Measurements from ENCODE around the gene LRRC45.

The LRRC45 gene

DNA sequence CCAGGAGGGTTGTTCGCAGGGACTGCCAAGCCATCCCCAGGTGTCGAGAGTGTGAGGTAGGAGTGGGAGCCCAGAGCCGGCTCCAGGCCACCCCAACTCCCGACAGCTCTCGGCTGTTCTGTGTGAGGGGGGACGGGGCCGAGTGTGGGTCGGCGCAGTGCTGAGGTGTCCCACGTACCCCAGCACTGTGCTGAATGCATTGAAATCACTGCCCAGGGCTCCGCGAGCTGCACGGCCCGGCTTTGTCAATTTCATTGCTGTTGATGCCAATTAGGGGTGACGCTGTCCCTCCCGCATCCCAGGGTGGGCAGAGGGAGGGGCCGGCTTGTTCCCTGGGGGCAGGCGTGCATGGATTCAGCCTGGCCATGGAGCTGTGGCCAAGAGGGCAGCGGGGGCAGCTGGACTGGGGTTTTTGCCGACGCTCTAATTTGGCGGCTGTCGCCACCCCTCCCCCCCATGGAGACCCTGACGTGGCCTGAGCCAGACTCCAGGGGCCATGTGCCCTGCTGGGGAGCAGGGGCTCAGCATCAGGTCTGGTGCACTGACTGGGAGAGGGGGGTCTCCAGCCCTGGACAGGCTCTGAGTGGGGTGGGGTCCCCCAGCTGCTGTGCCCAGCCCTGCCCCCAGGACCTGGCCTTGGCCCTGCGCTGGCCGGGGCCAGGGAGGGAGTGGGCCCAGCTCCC, 14.7 kb upstream of the LRRC45 start:
- DNase-seq: no peak

DNA sequence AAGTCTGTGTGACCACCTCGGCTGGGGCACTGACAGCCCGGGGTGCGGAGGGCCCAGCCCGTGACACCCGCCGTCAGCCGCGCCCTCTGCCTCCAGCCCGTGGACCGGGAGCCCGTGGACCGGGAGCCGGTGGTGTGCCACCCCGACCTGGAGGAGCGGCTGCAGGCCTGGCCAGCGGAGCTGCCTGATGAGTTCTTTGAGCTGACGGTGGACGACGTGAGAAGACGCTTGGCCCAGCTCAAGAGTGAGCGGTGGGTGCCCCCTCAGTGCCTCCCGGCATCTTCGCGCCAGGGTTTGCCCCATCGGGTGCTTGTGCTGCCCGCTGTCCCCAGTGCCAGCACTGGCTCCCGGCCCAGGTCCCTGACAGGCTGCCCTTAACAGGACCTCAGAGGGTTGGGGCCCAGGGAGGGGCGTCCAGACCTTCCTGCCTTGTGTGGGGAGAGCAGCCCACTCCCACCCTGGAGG, 14.1 kb upstream of the LRRC45 start:
- no peak for DNase-seq

DNA sequence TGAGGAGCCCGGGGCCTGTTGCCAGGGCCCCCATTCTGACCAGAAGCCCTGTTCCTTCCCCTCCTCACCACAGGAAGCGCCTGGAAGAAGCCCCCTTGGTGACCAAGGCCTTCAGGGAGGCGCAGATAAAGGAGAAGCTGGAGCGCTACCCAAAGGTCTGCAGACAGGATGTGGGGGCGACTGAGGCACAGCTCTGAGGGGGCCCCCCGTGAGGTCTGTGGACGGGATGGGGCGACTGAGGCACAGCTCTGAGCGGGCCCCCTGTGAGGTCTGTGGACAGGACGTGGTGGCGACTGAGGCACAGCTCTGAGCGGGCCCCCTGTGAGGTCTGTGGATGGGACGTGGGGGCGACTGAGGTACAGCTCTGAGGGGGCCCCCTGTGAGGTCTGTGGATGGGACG, 13.7 kb upstream of the LRRC45 start:
- DNase-seq: no peak

DNA sequence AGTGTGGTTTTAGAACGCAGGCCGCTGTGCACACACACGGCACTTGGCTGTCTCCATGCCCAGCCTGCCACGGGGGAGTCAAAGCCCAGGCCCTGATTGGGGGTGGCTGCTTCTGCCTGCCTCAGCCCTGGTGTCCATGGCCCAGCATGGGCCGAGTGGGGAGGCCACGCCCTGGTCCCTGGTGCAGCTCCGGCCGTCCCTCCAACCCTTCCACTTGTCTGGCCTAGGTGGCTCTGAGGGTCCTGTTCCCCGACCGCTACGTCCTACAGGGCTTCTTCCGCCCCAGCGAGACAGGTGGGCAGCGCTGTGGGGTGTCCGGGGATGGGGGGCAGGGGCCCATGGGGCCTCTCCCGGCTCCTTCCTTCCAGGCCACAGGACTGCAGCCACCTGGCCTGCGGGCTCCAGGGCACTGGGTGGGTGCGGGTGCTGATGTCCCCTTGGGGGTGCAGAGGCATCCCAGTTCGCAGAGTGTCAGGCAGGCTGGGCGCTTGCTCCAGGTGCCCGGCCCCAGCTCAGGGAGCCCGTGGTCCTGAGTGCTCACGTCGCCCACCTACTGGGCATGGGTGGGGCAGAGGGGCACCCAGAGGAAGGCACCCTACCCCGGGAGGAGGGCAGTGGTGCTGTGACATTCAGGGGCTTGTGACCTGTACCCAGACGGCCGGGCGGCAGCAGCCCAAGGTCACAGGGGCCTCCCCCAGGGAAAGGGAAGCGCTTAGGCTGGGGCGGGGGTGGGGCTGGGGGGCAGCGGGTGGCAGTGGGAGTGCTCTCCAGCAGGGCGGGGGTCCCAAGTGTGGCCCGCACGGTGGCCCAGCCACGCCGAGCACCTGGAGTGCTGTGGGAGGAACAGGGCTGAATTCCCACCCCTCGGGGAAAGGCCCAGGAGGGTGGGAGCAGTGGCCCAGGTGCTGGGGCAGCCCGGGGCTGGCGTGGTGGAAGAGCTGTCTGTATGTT, 12.3 kb upstream of the LRRC45 start:
- no peak for DNase-seq

DNA sequence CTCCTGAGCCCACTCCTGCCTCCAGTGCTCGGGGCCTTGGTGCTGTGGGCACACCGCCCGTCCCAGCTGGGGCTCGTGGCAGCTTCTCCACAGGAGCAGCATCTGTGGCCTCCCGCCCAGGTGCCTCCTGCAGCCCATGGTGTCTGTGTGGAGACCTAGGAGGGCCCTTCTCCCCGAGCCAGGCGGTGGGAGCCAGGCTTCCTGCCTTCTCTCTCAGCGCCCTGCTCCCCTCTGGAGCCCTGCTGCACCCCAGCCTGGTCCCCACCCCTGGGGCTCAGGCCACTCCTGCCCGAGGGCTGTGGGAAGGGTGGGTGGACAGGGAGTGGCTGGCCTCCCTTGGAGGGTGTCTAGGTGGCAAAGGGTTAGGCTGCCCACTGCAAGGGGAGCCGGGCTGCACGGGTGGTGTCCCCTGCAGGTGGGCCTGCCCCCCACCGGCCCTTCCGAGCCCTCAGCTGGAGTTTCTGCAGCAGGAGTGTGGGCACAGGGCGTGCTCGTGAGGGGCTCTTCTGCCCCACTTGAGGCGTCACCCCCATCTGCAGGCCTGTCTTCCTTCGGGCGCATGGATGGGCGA, 11.4 kb upstream of the LRRC45 start:
- DNase-seq: no peak

DNA sequence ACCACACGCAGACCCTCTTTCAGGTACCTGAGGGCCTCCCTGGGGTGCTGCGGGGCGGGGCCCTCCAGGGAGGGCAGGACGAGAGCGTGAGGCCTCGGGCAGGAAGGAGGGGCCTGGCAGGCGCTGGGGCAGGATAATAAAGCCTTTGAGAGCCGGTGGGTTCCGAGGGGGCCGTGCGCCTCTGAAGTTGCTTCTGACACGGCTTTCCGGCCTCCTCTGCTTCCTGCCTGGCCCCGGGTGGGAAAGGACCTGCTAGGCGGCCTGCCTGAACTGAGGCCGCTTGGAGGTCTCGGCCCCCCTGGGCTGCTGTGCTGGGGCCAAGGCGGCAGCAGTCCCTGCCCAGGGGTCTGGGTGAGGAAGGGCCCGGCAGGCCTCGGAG, 10.9 kb upstream of the LRRC45 start:
- no peak for DNase-seq

DNA sequence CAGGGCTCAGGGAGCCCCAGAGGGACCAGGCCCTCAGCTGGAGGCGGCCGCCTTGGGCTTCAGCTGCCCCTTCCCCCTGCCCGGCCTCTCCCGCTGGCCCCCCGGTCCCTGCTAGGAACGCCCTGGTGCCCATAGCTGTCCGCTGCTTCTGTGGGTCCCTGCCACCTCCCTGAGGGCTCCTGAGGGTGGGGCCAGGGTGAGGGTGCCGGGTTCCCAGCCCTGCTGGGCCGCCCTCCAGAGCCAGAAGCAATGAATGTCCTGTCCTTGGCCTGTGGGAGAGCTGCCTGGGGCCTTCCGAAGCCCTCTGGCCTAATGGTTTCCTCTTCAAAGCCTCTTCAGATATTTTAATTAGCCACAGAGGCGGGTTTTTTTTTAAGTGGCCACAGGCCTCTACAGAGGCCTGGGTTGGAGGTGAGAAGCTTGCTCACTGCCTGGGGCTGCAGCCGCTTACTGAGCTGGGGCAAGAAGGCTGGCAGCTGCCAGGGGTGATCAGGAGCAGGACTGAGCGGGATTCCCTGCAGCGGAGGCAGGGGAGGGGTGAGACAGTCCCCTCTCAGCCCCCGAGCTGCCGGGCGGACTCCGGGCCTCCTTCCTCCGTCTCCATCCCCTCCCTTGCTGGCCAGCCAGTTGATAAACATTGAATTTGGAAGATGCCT, 10.3 kb upstream of the LRRC45 start:
- no peak for DNase-seq

DNA sequence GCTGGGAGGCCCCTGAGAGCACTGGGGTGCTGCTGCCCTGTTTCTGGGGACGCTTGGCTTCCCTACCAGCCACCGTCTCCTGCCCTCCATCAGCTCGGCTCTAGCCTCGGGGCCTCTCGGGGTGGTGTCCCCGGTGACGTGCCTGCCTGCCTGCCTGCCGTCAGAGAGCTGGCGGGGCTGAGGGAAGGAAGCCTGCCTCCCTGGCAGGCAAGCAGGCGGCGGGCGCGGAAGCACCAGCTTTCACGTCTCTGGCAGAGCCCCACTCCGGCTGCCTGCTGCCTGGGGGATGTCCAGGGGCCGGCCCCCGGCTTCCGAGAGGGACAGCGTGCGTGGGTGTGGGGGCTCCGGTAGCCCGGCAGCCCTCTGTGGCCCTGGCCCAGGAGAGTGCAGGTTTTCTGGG, 9.8 kb upstream of the LRRC45 start:
- no peak for DNase-seq

DNA sequence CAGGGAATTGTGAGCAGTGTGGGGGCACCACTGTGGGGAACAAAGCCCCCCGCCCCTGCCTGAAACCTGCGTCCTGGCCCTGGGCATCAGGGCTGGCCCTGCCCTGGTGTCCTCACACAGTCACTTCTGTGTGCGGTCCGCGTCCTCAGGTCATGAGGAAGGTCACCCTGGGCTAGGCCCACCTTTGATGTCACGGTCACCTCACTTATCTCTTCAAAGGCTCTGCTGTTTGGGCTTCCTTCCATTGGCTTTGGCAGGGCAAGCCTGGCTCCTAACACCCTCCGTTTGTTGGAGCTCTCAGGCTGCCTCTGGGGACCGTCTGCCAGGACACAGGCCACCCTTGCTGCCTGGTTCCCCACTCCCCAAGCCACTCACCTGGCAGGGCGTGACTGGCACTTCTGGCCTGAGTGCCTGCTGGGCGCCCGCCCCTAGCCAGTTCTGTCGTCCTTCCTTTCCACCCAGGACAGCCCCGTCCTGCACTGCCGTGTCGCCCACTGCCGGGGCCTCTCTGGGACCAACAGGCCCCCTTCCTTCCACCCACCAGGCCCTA, 9.3 kb upstream of the LRRC45 start:
- no peak for DNase-seq

DNA sequence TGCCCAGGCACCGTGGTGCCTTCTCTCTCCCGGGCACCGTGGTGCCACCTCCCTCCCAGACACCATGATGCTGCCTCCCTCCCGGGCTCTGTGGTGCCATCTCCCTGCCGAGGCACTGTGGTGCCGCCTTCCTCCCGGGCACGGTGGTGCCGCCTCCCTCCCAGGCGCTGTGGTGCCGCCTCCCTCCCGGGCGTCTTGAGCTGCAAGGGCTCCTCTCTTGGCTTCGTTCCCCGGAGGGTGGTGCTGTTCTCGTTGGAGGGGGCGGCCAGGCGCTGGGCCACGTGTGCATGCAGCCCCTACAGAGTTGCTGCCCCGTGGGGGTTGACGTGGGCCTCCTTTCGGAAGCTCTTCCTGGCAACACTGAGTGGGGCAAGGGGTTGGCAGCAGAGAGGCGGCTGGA, 8.7 kb upstream of the LRRC45 start:
- DNase-seq: no peak

DNA sequence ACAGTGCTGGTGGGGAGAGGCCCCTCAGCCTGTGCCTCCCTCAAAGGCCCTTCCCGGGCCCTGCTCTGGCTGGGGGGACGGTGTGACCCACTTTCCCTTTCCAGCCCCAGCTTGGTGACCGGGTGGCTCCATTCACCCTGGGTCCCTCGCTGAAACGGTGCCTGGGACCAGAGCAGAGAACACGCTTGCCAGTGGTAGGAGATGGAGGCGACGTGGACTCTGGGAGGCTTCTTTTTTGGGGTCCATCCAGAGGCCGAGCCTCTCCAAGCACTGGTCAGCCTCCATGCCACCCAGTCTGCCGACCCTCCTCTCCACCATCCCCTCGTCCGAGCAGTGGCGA, 8.2 kb upstream of the LRRC45 start:
- no peak for DNase-seq

DNA sequence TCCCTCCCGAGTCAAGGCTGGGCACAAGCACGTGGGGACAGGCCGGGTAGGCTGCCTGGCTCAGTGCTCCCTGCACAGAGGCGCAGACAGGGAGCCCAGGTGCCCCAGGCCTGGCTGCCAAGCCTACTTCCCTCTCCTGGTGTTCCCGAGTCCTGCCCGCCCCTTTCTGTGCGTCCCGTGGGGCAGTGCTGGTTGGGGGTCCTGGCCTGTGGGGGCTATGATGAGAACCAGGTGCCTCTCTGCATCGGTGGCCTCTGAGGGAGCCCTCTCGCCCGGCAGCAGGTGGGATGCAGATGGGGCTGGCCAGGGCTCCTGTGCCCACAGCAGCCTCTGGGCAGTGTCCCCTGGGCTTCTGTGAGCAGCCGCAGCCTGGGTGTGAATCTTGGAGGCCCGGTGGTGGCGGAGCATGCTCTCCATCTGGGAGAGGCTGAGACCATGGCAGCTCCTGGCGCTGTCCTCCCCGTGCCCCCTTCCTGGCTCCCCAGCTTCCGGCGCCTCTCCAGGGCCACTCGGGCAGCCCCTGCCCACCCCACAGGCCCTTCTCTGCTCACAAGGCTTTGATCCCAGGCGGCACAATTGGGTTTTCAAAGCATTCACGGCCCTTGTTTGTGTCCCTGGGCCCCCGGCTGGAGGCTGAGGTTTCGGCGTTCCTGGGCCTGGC, 7.7 kb upstream of the LRRC45 start:
- no peak for DNase-seq

DNA sequence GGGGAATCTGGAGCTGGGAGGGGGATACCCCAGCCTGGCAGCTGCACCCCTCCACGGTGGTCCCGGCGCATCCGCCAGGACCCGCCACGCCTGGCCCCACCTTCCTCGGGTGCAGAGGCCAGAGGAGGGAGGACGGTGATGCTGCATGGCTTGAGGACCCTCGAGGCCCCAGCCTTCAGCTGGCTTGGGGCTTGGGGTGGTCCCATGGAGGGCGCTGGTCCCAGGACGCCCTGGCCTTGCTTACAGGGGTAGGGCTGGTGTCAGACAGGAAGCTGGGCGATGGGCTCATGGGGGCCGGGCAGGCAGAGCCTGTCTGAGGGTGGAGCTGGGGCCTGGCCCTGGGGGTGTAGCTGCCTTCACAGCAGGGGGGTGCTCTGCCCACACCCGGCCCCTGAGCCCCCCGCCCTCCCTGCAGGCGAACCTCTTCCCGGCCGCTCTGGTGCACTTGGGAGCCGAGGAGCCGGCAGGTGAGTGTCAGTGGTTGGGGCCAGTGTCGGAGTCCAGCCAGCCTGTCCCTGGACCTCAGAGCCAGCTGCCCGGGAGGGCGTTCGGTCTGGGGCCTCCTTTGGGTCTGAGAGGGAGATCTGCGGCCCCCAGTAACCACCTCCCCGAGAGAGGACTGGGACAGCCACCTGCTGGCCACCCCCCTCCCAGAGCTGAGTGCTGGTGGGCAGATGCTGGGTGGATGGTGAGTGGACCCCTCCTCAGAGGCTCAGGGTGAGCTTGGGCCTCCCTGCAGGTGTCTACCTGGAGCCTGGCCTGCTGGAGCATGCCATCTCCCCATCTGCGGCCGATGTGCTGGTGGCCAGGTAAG, 6.8 kb upstream of the LRRC45 start:
- no peak for DNase-seq

DNA sequence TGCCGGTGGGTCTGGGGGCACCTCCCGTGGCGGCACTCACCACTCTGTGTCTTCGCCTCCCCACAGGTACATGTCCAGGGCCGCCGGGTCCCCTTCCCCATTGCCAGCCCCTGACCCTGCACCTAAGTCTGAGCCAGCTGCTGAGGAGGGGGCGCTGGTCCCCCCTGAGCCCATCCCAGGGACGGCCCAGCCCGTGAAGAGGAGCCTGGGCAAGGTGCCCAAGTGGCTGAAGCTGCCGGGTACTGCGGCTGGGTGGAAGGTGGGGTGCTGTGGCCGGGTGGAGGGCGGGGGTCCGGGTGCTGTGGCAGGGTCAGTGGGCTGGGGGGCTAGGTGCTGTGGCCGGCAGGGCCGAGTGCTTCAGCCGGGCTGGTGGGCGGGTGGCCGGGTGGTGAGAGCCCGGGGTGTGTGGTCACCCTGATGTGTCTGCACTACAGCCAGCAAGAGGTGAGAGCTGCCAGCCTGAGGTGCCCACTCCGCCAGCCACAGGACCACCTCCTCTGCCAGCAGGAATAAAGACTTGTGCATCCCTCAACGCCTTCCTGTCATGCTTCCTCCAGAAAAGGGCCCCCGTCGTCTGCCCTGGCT, 6.1 kb upstream of the LRRC45 start:
- DNase-seq: no peak

DNA sequence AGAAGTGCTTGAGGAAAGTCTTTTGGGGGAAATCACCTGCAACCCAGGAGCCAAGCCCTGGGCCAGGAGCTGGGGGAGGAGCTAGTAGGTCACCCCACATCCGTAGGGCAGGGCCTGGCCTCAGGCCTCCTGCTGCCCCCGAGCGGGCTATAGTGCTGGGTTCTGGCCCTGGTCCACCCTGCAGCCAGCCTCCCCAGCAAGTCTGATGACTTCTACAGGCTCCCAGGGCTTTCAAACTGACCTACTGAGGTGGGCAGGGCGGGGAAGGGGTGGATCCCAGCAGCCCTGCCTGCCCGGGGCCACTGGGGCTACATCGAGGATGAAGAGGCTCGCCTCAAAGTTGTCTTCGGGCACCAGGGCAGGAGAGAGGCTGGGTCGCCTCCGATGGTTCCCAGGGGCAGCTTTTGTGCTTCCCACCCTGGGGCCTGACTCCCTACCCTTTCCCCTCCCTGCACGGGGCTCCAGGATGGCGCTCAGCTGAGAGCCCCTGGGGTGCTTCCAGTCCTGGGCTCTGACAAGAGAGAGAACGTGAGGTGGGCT, 5.4 kb upstream of the LRRC45 start:
- DNase-seq: no peak

DNA sequence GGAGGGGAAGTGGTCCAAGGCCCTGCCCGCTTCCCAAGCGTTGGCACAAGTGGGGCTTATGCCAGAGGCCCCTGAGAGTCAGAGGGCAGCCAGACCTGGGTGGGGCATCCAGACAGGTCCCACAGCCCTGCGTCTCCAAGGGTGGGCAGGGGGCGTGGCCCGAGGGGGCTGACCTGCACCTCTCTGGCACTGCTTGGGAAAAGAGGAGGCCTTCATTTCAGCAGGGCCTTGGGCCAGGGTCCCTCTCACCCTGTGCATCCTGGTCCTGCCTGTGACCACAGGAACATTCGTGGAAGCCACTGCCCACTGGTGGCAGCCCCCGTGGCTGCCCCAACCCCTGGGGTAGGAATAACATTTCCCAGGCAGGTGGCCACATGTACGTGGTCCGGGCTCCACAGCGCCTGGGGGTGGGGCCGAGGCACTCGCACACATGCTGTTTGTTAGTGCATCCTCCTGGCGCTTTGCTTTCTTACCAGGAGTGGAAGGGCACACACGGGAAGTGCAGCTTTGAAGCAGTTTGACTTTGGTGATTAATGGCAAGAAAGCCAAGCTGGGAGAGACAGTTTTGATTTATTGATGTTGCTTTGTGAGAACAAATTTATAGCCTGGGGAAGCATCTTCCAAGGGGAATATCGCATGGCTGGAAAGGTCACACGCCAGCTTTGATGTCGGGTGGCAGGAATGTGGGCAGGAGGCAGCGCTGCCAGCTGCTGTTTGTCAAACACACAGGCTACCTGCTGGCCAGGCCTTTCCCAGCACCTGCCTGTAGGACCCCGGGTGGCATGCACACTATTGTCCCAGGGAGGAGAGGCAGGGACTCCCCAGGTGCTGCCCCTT, 4.7 kb upstream of the LRRC45 start:
- no peak for DNase-seq

DNA sequence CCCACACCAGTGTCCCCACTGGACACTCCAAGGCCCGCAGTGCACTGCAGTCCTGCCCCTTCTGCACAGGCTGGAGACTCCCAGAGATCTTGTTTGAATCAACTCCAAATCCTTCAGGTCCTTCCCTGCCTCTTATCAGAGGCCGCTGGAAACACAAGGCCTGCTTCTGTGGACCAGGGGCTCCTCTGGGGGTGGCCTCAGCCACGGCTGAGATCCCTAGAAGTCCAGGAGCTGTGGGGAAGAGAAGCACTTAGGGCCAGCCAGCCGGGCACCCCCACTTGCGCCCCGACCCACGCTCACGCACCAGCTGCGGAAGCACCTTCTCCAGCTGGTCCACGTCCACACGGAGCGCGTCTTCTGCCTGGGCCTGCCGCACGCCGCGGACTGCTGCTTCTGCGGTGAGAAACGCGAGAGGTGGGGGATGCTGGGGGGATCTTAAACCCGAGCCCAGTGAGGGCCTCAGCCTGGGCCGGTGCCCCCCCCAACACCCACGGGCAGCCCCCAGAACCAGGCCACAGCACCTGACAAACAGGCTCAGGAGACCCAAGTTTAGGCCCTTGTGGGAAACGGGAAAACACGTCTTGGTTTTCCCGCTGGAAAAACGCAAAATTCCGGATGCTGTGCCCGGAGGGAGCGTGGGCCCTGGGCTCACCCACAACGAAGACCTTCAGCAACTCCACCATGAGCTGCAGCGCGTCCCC, 4.0 kb upstream of the LRRC45 start:
- no peak for DNase-seq

DNA sequence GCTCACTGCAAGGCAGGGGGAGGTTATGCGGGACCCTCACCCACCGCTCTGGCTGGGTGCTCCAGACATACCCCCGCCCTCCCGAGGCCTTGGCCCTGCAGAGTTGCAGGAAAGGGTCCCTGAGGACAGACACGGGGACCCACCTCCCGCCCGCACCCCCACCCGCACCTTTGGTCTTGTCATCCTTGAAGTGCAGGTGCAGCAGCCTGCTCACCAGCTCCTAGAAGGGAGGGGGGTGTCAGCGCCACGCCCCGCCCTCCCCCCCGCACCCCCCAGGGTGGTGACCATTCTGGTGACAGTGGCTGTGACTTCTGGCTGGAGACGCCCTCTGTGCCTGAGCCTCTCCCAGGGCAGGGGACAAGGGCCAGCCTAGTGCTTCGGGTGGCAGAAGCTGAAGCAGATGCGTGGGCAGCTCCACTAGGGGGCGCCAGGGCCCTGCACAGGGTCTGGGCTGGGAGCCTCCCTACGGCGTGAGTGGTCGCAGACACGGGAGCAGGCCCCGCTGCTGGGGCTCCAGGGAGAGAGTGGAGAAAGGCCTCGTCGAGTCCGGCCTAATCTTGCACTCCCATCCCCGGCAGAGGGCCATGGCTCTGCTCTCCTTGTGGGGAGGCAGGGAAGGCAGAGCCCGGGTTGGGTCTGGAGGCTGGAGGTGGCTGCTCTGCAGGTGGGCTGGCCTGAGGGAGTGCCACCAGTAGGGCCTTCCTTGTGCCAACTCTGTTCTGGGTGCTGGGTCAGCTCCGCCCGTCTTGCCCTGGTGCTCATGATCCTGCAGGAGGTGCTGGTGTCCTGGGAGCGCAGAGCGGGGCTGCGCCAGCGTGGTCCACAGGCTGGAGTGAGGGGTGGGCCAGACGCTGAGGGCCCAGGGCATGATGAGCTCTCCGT, 3.2 kb upstream of the LRRC45 start:
- no peak for DNase-seq
